OCI-LY7 (cell line): Measurements from ENCODE around the gene IGSF21.

ENCODE experiments used
- EZH2phosphoT487 ChIP-seq: fragments of 200-600 bp; sonication (generic); IDR thresholded peaks from 2 replicates; pipeline ENCODE4 v1.6.1; 2018; ENCODE audit warnings: low read depth, borderline replicate concordance, mild to moderate bottlenecking, mixed run types, antibody characterized with exemption, low read length, moderate library complexity, mixed read lengths
- TF ChIP-seq, protein P1 (sequence below): fragments of 200-600 bp; sonication (generic); conservative IDR thresholded peaks from 2 replicates; pipeline ENCODE4 v1.5.1; 2014; ENCODE audit warnings: mild to moderate bottlenecking, antibody characterized with exemption, low read length, moderate library complexity, mixed read lengths

DNA sequence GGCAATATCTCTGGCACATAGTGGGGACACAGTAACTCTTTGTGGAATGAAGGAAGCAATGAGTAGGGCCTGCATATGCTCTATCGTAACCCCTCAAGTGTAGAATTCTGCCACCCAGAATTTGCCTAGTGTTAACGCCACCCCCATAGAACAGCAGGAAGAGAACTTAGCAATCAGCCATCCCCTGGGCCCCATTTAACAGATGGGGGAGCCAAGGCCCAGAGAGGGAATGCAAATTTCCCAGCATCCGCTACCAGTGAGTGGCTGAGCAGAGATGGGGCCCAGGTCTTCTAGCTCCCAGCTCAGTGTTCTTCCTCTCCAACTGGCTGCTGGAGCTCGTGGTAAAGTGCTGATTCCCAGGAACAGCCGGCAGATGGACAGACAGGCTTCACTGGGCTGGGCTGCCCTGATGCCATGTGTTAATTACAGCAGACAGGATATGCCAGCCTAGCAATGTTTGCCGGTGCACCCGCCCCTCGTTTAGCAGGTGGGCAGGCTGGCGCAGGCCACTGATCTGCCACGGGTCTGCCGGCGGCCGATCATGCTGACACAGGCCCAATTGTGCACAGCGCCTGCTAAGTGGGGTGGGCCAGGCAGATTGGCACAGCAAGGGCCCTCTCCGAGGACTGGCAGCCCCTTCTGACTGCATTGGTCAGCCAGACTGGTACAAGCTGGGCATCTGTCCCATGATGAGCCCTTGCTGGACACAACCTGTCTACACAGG lies 171.9 kb downstream of the IGSF21 start:
- TF ChIP-seq, protein P1, sequence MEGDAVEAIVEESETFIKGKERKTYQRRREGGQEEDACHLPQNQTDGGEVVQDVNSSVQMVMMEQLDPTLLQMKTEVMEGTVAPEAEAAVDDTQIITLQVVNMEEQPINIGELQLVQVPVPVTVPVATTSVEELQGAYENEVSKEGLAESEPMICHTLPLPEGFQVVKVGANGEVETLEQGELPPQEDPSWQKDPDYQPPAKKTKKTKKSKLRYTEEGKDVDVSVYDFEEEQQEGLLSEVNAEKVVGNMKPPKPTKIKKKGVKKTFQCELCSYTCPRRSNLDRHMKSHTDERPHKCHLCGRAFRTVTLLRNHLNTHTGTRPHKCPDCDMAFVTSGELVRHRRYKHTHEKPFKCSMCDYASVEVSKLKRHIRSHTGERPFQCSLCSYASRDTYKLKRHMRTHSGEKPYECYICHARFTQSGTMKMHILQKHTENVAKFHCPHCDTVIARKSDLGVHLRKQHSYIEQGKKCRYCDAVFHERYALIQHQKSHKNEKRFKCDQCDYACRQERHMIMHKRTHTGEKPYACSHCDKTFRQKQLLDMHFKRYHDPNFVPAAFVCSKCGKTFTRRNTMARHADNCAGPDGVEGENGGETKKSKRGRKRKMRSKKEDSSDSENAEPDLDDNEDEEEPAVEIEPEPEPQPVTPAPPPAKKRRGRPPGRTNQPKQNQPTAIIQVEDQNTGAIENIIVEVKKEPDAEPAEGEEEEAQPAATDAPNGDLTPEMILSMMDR: no peak
- TF ChIP-seq EZH2phosphoT487: no peak
